Neural cell (in vitro differentiated cells): ENCODE measurements around the gene CHRM4. TPM values are rescaled to one million over a fixed set of nuclear protein-coding genes. Genes with fewer than 3 reads are reported as not detected.

Experiments
- H2AFZ ChIP-seq: fragments of 200-600, 300-800 bp; sonication (generic), shearing (Covaris generic); 2 replicates; pipeline ENCODE4 v1.6.0; 2014; ENCODE audit warnings: low read depth, mild to moderate bottlenecking, antibody characterized with exemption, low read length, moderate library complexity
- H3F3A ChIP-seq: fragments of 200-600 bp; shearing (Covaris generic); 2 replicates; pipeline ENCODE4 v1.6.1; 2016; ENCODE audit warnings: mild to moderate bottlenecking, moderate library complexity, mixed read lengths, antibody characterized with exemption, low read length; ENCODE audit not compliant: insufficient read depth, poor library complexity, severe bottlenecking
- H3K27ac ChIP-seq: fragments of 200-600, 300-800 bp; sonication (generic), shearing (Covaris generic); 2 replicates; pipeline ENCODE4 v1.5.1; 2014; ENCODE audit warnings: mild to moderate bottlenecking, low read length, moderate library complexity
- H3K27me3 ChIP-seq: fragments of 300-800, 200-600 bp; sonication (generic), shearing (Covaris generic); 2 replicates; pipeline ENCODE4 v1.6.0; 2014; ENCODE audit warnings: mild to moderate bottlenecking, low read depth, low read length, moderate library complexity; ENCODE audit not compliant: insufficient read depth
- H3K36me3 ChIP-seq: fragments of 300-800, 200-600 bp; sonication (generic), shearing (Covaris generic); 2 replicates; pipeline ENCODE4 v1.5.1; 2014; ENCODE audit warnings: mild to moderate bottlenecking, antibody characterized with exemption, low read length, moderate library complexity; ENCODE audit not compliant: insufficient read depth
- H3K4me2 ChIP-seq: fragments of 300-800, 200-600 bp; sonication (generic), shearing (Covaris generic); 2 replicates; pipeline ENCODE4 v1.6.0; 2014; ENCODE audit warnings: mild to moderate bottlenecking, low read length
- H3K4me3 ChIP-seq: fragments of 300-800, 200-600 bp; sonication (generic), shearing (Covaris generic); 2 replicates; pipeline ENCODE4 v1.5.1; 2014; ENCODE audit warnings: mild to moderate bottlenecking, low read length, moderate library complexity
- H3K79me2 ChIP-seq: fragments of 200-600 bp; shearing (Covaris generic); replicated peaks from 2 replicates; pipeline ENCODE4 v1.6.0; 2014; ENCODE audit warnings: mild to moderate bottlenecking, low read length, moderate library complexity; ENCODE audit not compliant: insufficient read depth
- H3K9ac ChIP-seq: fragments of 300-800, 200-600 bp; sonication (generic), shearing (Covaris generic); 2 replicates; pipeline ENCODE4 v1.6.1; 2016; ENCODE audit warnings: mild to moderate bottlenecking, low read length, mixed read lengths
- H3K9me2 ChIP-seq: fragments of 200-600 bp; shearing (Covaris generic); 2 replicates; pipeline ENCODE4 v1.6.1; 2016; ENCODE audit warnings: mild to moderate bottlenecking, low read length, mixed read lengths; ENCODE audit not compliant: insufficient read depth
- H3K9me3 ChIP-seq: fragments of 200-600, 300-800 bp; sonication (generic), shearing (Covaris generic); 2 replicates; pipeline ENCODE4 v1.6.1; 2016; ENCODE audit warnings: mild to moderate bottlenecking, mixed run types, low read length, moderate library complexity, mixed read lengths
- H4K20me1 ChIP-seq: fragments of 200-600 bp; shearing (Covaris generic); 2 replicates; pipeline ENCODE4 v1.6.1; 2016; ENCODE audit warnings: mild to moderate bottlenecking, mixed run types; ENCODE audit not compliant: insufficient read depth
- EP300 ChIP-seq: fragments of 450-650 bp; conservative IDR thresholded peaks from 2 replicates; pipeline ENCODE4 v1.6.1; 2014; ENCODE audit warnings: antibody characterized with exemption, mild to moderate bottlenecking, moderate library complexity; ENCODE audit not compliant: poor library complexity, severe bottlenecking
- EZH2 ChIP-seq: fragments of 200-600, 300-800 bp; shearing (Covaris generic), sonication (generic); IDR thresholded peaks from 2 replicates; pipeline ENCODE4 v1.6.1; 2014; ENCODE audit warnings: antibody characterized with exemption, low read length, borderline replicate concordance, mild to moderate bottlenecking; ENCODE audit not compliant: insufficient read depth, poor library complexity, severe bottlenecking
- MXI1 ChIP-seq: fragments of 450-650 bp; conservative IDR thresholded peaks from 2 replicates; pipeline ENCODE4 v1.6.1; 2014; ENCODE audit warnings: antibody characterized with exemption, mild to moderate bottlenecking; ENCODE audit not compliant: poor library complexity, severe bottlenecking
- POLR2AphosphoS5 ChIP-seq: IDR thresholded peaks from 2 replicates; pipeline ENCODE4 v1.6.1; 2012
- RAD21 ChIP-seq: fragments of 450-650 bp; conservative IDR thresholded peaks from 2 replicates; pipeline ENCODE4 v1.6.1; 2014; ENCODE audit warnings: antibody characterized with exemption, mild to moderate bottlenecking, moderate library complexity
- SMC3 ChIP-seq: fragments of 450-650 bp; conservative IDR thresholded peaks from 2 replicates; pipeline ENCODE4 v1.6.1; 2014; ENCODE audit warnings: antibody characterized with exemption, mild to moderate bottlenecking, moderate library complexity; ENCODE audit not compliant: poor library complexity
- TAF1 ChIP-seq: IDR thresholded peaks from 2 replicates; pipeline ENCODE4 v1.6.1; 2012; ENCODE audit warnings: low read depth
- polyA plus RNA-seq: library from polyadenylated mRNA; depleted of rRNA; stranded (reverse); fragments of >200 nt; gene quantifications from 2 replicates; pipeline ENCODE4 v1.2.3, GENCODE V29; 2014
- TF ChIP-seq, protein P1 (sequence below): fragments of 450-650 bp; IDR thresholded peaks from 2 replicates; pipeline ENCODE4 v1.5.1; 2014; ENCODE audit warnings: antibody characterized with exemption, mild to moderate bottlenecking, moderate library complexity; ENCODE audit not compliant: poor library complexity, severe bottlenecking
- TF ChIP-seq, protein P2 (sequence below): IDR thresholded peaks from 2 replicates; pipeline ENCODE4 v1.6.1; 2012; ENCODE audit warnings: borderline replicate concordance

CHRM4 gene
- polyA plus RNA-seq, 1 donor from 2014 or later: 8.2 TPM

DNA sequence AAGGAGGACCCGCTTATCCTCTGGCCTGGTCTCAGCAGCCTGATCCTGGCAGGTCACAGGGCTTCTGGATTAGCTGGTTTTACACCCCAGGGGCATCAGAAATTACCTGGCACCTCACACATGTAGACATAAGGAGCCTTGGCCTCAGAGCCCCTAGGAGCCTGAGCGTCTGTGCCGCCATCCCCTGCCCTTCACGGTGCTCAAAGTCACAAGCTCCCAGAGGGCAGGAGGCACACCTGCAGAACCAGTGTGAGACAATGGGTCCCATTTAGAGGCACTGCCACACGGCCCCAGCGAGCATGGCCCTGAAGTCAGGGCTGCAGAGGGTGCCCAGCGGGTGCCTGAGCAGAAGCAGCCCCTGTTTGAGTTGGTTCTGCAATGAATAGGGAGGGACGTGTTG, 40.4 kb downstream of the CHRM4 start:
- H3K4me3 ChIP-seq: no peak overlapping the region
- no peak overlapping the region for H3K27ac ChIP-seq
- H3K4me2 ChIP-seq: no peak overlapping the region
- no peaks in the 10 kb centered on the region for H3F3A ChIP-seq
- no peaks in the 10 kb centered on the region for H3K9me2 ChIP-seq
- no peak for TF ChIP-seq POLR2AphosphoS5
- no peak overlapping the region for H2AFZ ChIP-seq
- H3K9me3 ChIP-seq: no peaks in the 10 kb centered on the region
- H4K20me1 ChIP-seq: no peaks in the 10 kb centered on the region
- peaks cover 19% of the 10 kb centered on the region for H3K79me2 ChIP-seq
- no peak overlapping the region for H3K9ac ChIP-seq
- no peaks in the 10 kb centered on the region for H3K27me3 ChIP-seq
- H3K36me3 ChIP-seq: no peaks in the 10 kb centered on the region

DNA sequence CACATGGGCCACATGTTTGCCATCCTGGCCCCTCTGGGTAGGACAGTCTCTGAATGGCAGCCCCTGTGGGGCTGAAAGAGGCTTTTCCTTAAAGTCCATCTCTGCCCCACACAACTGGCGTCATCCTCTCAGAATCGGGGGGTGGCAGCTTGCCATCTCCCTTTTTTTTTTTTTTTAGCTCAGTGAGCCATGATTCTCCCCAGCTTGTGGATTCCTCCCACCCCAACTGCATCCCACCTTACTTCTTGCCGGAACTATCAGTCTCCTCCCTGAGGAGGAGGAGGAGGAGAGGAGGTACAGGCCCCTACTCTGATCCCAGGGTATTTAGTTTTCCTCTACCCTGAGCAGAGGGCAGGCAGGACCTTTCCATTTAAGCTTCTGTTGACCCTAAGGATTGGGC, 40.9 kb downstream of the CHRM4 start:
- H3K36me3 ChIP-seq: no peaks in the 10 kb centered on the region
- H3K9ac ChIP-seq: no peak overlapping the region
- H3K27ac ChIP-seq: no peak overlapping the region
- H4K20me1 ChIP-seq: no peaks in the 10 kb centered on the region
- H3K79me2 ChIP-seq: peaks cover 19% of the 10 kb centered on the region
- H3K4me2 ChIP-seq: no peak overlapping the region
- H3K9me2 ChIP-seq: no peaks in the 10 kb centered on the region
- H3K4me3 ChIP-seq: no peak overlapping the region
- no peaks in the 10 kb centered on the region for H3F3A ChIP-seq
- H2AFZ ChIP-seq: no peak overlapping the region
- TF ChIP-seq, protein P1, sequence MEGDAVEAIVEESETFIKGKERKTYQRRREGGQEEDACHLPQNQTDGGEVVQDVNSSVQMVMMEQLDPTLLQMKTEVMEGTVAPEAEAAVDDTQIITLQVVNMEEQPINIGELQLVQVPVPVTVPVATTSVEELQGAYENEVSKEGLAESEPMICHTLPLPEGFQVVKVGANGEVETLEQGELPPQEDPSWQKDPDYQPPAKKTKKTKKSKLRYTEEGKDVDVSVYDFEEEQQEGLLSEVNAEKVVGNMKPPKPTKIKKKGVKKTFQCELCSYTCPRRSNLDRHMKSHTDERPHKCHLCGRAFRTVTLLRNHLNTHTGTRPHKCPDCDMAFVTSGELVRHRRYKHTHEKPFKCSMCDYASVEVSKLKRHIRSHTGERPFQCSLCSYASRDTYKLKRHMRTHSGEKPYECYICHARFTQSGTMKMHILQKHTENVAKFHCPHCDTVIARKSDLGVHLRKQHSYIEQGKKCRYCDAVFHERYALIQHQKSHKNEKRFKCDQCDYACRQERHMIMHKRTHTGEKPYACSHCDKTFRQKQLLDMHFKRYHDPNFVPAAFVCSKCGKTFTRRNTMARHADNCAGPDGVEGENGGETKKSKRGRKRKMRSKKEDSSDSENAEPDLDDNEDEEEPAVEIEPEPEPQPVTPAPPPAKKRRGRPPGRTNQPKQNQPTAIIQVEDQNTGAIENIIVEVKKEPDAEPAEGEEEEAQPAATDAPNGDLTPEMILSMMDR: no peak
- TF ChIP-seq POLR2AphosphoS5 (no peak), EP300 (no peak), SMC3 (no peak), EZH2 (no peak), RAD21 (no peak), TAF1 (no peak), MXI1 (no peak)
- TF ChIP-seq, protein P2, sequence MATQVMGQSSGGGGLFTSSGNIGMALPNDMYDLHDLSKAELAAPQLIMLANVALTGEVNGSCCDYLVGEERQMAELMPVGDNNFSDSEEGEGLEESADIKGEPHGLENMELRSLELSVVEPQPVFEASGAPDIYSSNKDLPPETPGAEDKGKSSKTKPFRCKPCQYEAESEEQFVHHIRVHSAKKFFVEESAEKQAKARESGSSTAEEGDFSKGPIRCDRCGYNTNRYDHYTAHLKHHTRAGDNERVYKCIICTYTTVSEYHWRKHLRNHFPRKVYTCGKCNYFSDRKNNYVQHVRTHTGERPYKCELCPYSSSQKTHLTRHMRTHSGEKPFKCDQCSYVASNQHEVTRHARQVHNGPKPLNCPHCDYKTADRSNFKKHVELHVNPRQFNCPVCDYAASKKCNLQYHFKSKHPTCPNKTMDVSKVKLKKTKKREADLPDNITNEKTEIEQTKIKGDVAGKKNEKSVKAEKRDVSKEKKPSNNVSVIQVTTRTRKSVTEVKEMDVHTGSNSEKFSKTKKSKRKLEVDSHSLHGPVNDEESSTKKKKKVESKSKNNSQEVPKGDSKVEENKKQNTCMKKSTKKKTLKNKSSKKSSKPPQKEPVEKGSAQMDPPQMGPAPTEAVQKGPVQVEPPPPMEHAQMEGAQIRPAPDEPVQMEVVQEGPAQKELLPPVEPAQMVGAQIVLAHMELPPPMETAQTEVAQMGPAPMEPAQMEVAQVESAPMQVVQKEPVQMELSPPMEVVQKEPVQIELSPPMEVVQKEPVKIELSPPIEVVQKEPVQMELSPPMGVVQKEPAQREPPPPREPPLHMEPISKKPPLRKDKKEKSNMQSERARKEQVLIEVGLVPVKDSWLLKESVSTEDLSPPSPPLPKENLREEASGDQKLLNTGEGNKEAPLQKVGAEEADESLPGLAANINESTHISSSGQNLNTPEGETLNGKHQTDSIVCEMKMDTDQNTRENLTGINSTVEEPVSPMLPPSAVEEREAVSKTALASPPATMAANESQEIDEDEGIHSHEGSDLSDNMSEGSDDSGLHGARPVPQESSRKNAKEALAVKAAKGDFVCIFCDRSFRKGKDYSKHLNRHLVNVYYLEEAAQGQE: no peak
- no peaks in the 10 kb centered on the region for H3K9me3 ChIP-seq
- no peaks in the 10 kb centered on the region for H3K27me3 ChIP-seq
